GM13976 (cell line): ENCODE data around the gene TBC1D23.
"Not testable (repeated sequence)": the region's sequence is repeated elsewhere in the genome, so short reads cannot be mapped to it uniquely, and the experiment has no call there.

Experiments used
- DNase-seq: peaks from one replicate; pipeline ENCODE4 v3.0.0; 2012; ENCODE audit warnings: low spot score
- in situ Hi-C: fragments of 300-500 bp; cut with MboI; formaldehyde crosslinking; loops from one replicate; pipeline ENCODE4 v1.12.0; 2022; ENCODE audit warnings: low sequenced_read_pairs, mixed read lengths, inconsistent platforms; ENCODE audit not compliant: unreplicated experiment
- TF ChIP-seq, protein P1 (sequence below): IDR thresholded peaks from 2 replicates; pipeline ENCODE4 v1.5.1; 2012; ENCODE audit warnings: borderline replicate concordance, mild to moderate bottlenecking; ENCODE audit not compliant: insufficient read depth; ENCODE audit errors: extremely low read depth, missing control alignments, control extremely low read depth

Gene TBC1D23

DNA sequence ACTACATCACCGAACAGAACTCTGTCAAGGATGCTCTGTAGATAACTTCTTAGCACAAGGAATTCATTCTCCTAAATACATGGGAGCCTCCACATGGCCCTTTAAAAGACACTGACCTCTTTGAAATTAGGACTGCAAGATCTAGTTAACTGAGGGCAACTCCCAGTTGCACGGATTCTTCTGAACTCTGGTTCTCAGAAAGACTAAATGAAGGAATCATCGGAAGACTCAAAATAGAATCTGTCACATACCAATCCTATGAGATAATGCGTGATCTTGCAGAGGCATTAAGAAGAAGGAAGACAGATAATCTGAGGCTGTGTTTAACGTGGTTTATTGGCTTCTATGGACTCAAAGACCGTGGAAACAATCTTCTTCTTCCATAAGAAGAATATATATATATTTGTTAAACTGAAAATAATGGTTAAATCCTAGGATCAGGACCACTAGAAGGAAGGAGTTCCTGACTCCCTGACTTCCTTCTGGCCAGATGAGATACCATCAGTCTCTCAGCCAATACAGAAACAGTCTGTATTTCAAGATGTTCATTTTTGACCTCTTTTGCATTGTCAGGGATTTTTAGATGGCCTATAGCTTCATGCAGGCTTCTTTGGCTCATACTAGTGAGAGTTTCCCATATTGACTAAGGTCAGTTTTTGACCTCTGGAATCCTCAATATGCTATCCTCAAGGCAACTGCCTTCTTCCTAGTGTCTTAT lies 33.9 kb upstream of the TBC1D23 start:
- TF ChIP-seq, protein P1, sequence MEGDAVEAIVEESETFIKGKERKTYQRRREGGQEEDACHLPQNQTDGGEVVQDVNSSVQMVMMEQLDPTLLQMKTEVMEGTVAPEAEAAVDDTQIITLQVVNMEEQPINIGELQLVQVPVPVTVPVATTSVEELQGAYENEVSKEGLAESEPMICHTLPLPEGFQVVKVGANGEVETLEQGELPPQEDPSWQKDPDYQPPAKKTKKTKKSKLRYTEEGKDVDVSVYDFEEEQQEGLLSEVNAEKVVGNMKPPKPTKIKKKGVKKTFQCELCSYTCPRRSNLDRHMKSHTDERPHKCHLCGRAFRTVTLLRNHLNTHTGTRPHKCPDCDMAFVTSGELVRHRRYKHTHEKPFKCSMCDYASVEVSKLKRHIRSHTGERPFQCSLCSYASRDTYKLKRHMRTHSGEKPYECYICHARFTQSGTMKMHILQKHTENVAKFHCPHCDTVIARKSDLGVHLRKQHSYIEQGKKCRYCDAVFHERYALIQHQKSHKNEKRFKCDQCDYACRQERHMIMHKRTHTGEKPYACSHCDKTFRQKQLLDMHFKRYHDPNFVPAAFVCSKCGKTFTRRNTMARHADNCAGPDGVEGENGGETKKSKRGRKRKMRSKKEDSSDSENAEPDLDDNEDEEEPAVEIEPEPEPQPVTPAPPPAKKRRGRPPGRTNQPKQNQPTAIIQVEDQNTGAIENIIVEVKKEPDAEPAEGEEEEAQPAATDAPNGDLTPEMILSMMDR = no peak
- no peak for DNase-seq
- in situ Hi-C loops = no loop called here

DNA sequence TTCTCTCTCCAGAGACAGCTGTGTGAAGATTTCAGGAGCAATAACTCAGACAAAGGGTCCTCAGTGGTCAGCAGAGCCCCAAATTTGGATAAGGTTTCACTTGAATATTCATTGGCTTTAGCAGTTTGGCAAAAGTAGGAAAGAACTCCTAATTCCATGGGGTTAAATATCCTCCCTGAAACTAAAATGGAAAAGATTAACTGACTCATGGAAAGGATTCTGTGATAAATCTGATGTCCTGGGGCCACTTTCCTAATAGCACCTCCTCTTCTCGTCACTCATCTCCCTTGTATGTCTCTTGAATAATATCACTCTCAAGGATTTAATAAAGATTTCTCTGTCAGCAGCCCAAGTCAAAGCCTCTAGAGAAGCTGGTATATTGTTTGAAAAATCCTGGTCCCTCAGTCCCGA lies 33.3 kb upstream of the TBC1D23 start:
- TF ChIP-seq, protein P1 = no peak
- in situ Hi-C loops = no loop called here
- no peak for DNase-seq

DNA sequence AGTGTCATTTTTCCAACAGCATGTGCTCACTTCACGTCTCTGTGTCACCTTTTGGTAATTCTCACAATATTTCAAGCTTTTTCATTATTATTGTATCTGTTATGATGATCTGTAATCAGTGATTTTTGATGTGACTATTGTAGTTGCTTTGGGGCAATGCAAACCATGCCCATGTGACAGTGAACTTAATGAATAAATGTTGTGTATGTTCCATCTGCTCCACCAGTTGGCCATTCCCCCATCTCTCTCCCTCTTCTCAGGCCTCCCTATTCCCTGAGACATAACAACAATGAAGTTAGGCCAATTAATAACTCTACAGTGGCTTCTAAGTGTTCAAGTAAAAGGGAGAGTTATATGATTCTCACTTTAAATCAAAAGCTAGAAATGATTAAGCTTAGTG lies 32.5 kb upstream of the TBC1D23 start:
- TF ChIP-seq, protein P1 = no peak

DNA sequence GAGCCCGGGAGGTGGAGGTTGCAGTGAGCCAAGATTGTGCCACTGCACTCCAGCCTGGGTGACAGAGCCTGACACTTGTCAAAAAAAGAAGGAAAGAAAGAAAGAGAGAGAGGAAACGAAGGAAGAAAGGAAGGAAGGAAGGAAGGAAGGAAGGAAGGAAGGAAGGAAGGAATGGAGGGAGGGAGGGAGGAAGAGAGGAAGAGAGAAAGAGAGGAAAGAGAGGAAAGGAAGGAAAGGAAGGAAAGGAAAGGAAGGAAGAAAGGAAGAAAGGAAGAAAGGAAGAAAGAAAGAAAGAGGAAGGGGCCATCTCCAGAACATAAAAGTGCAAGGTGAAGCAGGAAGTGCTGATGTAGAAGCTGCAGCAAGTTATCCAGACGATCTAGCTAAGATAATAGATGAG lies 31.6 kb upstream of the TBC1D23 start:
- DNase-seq = not testable (repeated sequence)

More for the DNA sequence above, 32.5 kb upstream of the TBC1D23 start:
- DNase-seq = no peak
- in situ Hi-C loops = no loop called here

DNA sequence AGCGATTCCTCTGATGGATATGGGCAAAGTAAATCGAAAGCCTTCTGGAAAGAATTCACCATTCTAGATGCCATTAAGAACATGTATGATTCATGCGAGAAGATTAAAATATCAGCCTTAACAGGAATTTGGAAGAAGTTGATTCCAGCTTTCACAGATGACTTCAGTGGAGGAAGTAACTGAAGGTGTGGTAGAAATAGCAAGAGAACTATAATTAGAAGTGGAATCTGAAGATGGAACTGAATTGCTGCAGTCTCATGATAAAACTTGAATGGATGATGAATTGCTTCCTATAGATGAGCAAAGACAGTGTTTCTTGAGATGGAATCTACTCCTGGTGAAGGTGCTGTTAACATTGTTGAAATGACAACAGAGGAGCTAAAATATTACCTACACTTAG lies 30.1 kb upstream of the TBC1D23 start:
- in situ Hi-C loops = no loop called here
- TF ChIP-seq, protein P1 = no peak
- no peak for DNase-seq

More for the DNA sequence above, 31.6 kb upstream of the TBC1D23 start:
- in situ Hi-C loops = not testable (repeated sequence)

DNA sequence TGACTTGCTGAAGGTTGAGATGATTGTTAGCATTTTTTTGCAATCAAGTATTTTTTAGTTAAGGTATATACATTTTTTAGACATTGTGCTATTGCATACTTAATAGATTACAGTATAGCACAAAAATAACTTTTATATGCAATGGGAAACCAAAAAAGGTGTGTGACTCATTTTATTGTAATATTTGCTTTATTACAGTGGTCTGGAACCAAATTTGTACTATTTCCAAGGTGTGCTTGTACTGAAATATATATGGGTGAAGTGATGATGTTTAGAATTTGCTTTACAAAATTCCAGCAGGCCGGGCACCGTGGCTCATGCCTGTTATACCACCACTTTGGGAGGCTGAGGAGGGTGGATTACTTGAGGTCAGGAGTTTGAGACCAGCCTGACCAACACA lies 29.1 kb upstream of the TBC1D23 start:
- DNase-seq = no peak
- in situ Hi-C loops = no loop called here
- TF ChIP-seq, protein P1 = no peak

DNA sequence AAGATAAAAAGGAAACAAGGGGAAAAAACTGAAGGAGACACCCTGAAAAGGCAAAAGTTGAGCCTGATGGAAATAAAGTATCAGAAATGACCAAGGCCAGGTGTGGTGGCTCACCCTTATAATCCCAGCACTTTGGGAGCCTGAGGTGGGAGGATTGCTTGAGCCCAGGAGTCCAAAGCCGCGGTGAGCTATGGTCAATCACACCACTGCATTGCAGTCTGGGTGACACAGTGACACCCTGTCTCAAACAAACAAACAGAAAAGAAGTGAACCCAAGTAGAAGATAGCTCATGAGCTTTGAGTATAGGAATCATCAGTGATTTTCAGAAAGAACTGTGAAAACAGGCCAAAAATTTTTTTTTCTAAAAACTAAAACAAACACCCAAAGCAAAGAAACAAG lies 26.4 kb upstream of the TBC1D23 start:
- in situ Hi-C loops = no loop called here
- no peak for DNase-seq
- TF ChIP-seq, protein P1 = no peak
